Right atrium auricular region (tissue), 2 donors: ENCODE results near the gene TMEM54. TPM values are rescaled to one million over a fixed set of nuclear protein-coding genes. Genes with fewer than 3 reads are reported as not detected.

Experiments used
- DNase-seq: peaks from one replicate; pipeline ENCODE4 v3.0.0-alpha.2; 2019; ENCODE audit warnings: low spot score
- H3K27ac ChIP-seq, 2 donors: fragments of 200-600 bp; sonication (generic); 1 replicate in 1 of 2; 2 replicates in 1 of 2; pipeline ENCODE4 v1.5.1; 2016 to 2019
- H3K27me3 ChIP-seq, 2 donors: fragments of 200-600 bp; sonication (generic); one replicate each; pipeline versions ENCODE4 v1.5.1 to v1.6.0; 2017 to 2019
- H3K36me3 ChIP-seq: fragments of 200-600 bp; sonication (generic); one replicate; pipeline ENCODE4 v1.5.1; 2016
- H3K4me1 ChIP-seq, 2 donors: fragments of 200-600 bp; sonication (generic); one replicate each; pipeline versions ENCODE4 v1.5.1 to v1.6.0; 2017 to 2019
- H3K4me3 ChIP-seq, 2 donors: fragments of 200-600 bp; sonication (generic); 1 replicate in 1 of 2; 2 replicates in 1 of 2; pipeline ENCODE4 v1.5.1; 2017 to 2019; ENCODE audit warnings: mild to moderate bottlenecking in 1 of 2, moderate library complexity in 1 of 2
- H3K9me3 ChIP-seq, 2 donors: fragments of 200-600 bp; sonication (generic); one replicate each; pipeline ENCODE4 v1.5.1; 2019
- CTCF ChIP-seq, 2 donors: fragments of 200-600 bp; sonication (generic); IDR thresholded peaks; one replicate each; pipeline ENCODE4 v1.5.1; 2019; ENCODE audit warnings: antibody characterized with exemption in 2 of 2
- total RNA-seq, 2 donors: library from RNA; depleted of rRNA; stranded (reverse); fragments of >200 nt; gene quantifications; one replicate each; pipeline ENCODE4 v1.1.0, GENCODE V29; 2016

The TMEM54 gene
- total RNA-seq, 2 donors from 2014 or later, result 4.7 to 37.9 TPM

- H3K4me3 ChIP-seq, result no peak overlapping the region
- TF ChIP-seq CTCF (IDR thresholded peaks at IDR 0.05), result no peak
- H3K36me3 ChIP-seq, result no peaks in the 10 kb centered on the region
- peaks cover 0 to 23% of the 10 kb centered on the region in 2 donors for H3K4me1 ChIP-seq
- peaks cover 0 to 21% of the 10 kb centered on the region in 2 donors for H3K27me3 ChIP-seq
- no peak for DNase-seq
- no peak overlapping the region for H3K27ac ChIP-seq
- no peaks in the 10 kb centered on the region for H3K9me3 ChIP-seq
These were observed 12.3 kb downstream of the TMEM54 start for GRCh38 chr1:32888677-32889420.

- Histone ChIP-seq H3K27ac (no peak overlapping the region), H3K36me3 (no peaks in the 10 kb centered on the region), H3K4me1 (peaks cover 0 to 16% of the 10 kb centered on the region in 2 donors), H3K27me3 (peaks cover 0 to 19% of the 10 kb centered on the region in 2 donors), H3K9me3 (no peaks in the 10 kb centered on the region), H3K4me3 (no peak overlapping the region)
- no peak for DNase-seq
- no peak for TF ChIP-seq CTCF (IDR thresholded peaks at IDR 0.05)
These were observed 13.1 kb downstream of the TMEM54 start for GRCh38 chr1:32888134-32888533.

GRCh38 chr1:32887623-32888022, 13.6 kb downstream of the TMEM54 start:
- Histone ChIP-seq H3K27ac (no peak overlapping the region), H3K36me3 (no peaks in the 10 kb centered on the region), H3K4me3 (no peak overlapping the region), H3K4me1 (peaks cover 0 to 11% of the 10 kb centered on the region in 2 donors), H3K27me3 (peaks cover 0 to 19% of the 10 kb centered on the region in 2 donors), H3K9me3 (no peaks in the 10 kb centered on the region)
- TF ChIP-seq CTCF (IDR thresholded peaks at IDR 0.05), result no peak
- DNase-seq, result no peak

- H3K4me3 ChIP-seq, result peak overlapping the region in 1 of 2 donors; percentile 39
- H3K27ac ChIP-seq, result no peak overlapping the region
- H3K27me3 ChIP-seq, result peaks cover 0 to 19% of the 10 kb centered on the region in 2 donors
- peaks cover 0 to 16% of the 10 kb centered on the region in 2 donors for H3K4me1 ChIP-seq
- DNase-seq, result no peak
- no peaks in the 10 kb centered on the region for H3K9me3 ChIP-seq
- H3K36me3 ChIP-seq, result no peaks in the 10 kb centered on the region
- peak in 1 of 2 donors; percentile 2 for TF ChIP-seq CTCF (IDR thresholded peaks at IDR 0.05)
These were observed 14.3 kb downstream of the TMEM54 start for GRCh38 chr1:32886828-32887414.

DNA sequence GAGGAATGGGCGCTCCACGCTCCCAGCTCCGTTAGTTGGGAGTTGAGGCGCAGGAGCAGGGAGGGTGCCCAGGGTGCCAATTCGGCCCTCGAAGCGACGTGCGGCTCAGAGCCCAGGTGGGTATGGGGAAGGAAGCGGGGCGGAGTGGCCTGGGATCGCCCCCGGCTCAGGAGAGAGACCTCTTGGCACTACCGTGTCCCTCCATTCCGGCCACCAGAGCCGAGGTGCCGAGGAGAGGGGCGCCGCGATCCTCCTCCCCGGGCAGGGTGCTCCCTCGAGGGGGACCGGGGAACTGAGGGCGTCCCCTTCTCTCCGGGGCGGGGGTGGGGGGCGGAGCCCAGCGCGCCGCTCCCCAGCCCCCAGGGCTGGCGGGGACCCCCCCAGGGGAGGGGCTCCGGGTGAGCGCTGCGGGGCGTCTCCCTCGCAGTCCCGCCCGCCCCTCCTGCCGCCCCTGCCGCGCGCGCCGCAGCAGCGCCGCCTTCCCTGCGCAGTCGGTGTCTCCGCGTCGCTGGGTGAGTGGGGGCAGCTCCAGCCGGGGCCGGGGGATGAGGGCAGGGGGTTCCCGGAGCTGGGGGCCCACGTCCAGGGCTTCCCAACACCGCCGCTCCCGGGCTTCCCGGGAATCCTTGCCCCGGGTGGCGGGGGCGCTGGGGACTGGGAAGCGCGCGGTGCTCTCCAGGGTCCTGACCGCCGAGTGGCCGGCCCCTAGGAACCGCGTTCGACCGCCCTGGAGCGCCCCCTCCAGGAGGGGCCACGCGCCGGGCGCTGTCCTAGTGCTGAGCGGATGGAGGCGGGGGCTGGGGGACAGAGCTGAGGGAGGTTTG, 15.0 kb downstream of the TMEM54 start, which contains the start of gene HPCA:
Gene HPCA (plus strand): TSS at position 488 of the 824 bp plus-strand sequence. CDS start 2,408 bp downstream, outside the sequence.
- peak; percentile 38 to 71 for TF ChIP-seq CTCF (IDR thresholded peaks at IDR 0.05)
- Histone ChIP-seq H3K27me3 (peaks cover 0 to 19% of the 10 kb centered on the region in 2 donors), H3K4me1 (peaks cover 0 to 23% of the 10 kb centered on the region in 2 donors), H3K27ac (no peak within 1 kb of the TSS), H3K9me3 (no peaks in the 10 kb centered on the region), H3K4me3 (peak within 1 kb of the TSS in 1 of 2 donors; percentile 39), H3K36me3 (no peaks in the 10 kb centered on the region)
- no peak for DNase-seq
